Tibial artery (tissue), 4 donors: Measurements from ENCODE around the gene CLEC17A.
"Not testable (repeated sequence)": the region's sequence is repeated elsewhere in the genome, so short reads cannot be mapped to it uniquely, and the experiment has no call there.

Source experiments
- DNase-seq, 2 donors: peaks; one replicate each; pipeline ENCODE4 v3.0.0-alpha.2; 2019
- H3K27ac ChIP-seq, 2 donors: fragments of 200-600 bp; sonication (generic) in 1 of 2; 1 replicate in 1 of 2; 2 replicates in 1 of 2; pipeline ENCODE4 v1.5.1; 2018 to 2019; ENCODE audit warnings: mild to moderate bottlenecking in 1 of 2
- H3K27me3 ChIP-seq, 2 donors: fragments of 200-600 bp; sonication (generic) in 1 of 2; one replicate each; pipeline versions ENCODE4 v1.5.1 to v1.6.0; 2016 to 2019
- H3K36me3 ChIP-seq, 3 donors: fragments of 200-600 bp; sonication (generic) in 2 of 3; one replicate each; pipeline ENCODE4 v1.5.1; 2016 to 2019; ENCODE audit warnings: mild to moderate bottlenecking in 2 of 3
- H3K4me1 ChIP-seq, 4 donors: fragments of 200-600 bp; sonication (generic) in 2 of 4; 1 replicate in 3 of 4; 2 replicates in 1 of 4; pipeline ENCODE4 v1.5.1; 2016 to 2019
- H3K4me3 ChIP-seq, 2 donors: fragments of 200-600 bp; sonication (generic) in 1 of 2; 1 replicate in 1 of 2; 2 replicates in 1 of 2; pipeline ENCODE4 v1.5.1; 2018 to 2019; ENCODE audit warnings: mild to moderate bottlenecking in 2 of 2
- H3K9me3 ChIP-seq, 3 donors: fragments of 200-600 bp; sonication (generic) in 1 of 3; one replicate each; pipeline ENCODE4 v1.5.1; 2016 to 2019
- CTCF ChIP-seq, 2 experiments: fragments of 200-600 bp in 1 of 2; fragments of 450-650 bp in 1 of 2; IDR thresholded peaks; one replicate each; pipeline ENCODE4 v1.5.1; 2017 to 2019; ENCODE audit warnings: antibody characterized with exemption in 2 of 2, mild to moderate bottlenecking in 1 of 2, moderate library complexity in 1 of 2
- intact Hi-C: fragments of 100-400 bp; cut with DNase I; formaldehyde crosslinking; loops from one replicate; pipeline ENCODE4 v1.15.0; 2023; ENCODE audit warnings: low total_unique reads

CLEC17A gene

GRCh38 chr19:14612657-14613056 is 29.8 kb downstream of the CLEC17A start:
- Histone ChIP-seq H3K36me3 (no peaks in the 10 kb centered on the region), H3K4me1 (no peaks in the 10 kb centered on the region), H3K27ac (no peak overlapping the region), H3K4me3 (no peak overlapping the region), H3K27me3 (no peaks in the 10 kb centered on the region), H3K9me3 (no peaks in the 10 kb centered on the region)
- DNase-seq: no peak
- no peak for TF ChIP-seq CTCF (IDR thresholded peaks at IDR 0.05)
- intact Hi-C loops: no loop called here

GRCh38 chr19:14613399-14614098 is 30.7 kb downstream of the CLEC17A start:
- H3K36me3 ChIP-seq, H3K4me1 ChIP-seq, intact Hi-C loops: not testable (repeated sequence)

GRCh38 chr19:14614099-14614412 is 31.2 kb downstream of the CLEC17A start:
- peaks cover 0 to 4% (median 4%) of the 10 kb centered on the region in 3 donors for H3K9me3 ChIP-seq
- H3K4me3 ChIP-seq: no peak overlapping the region
- H3K4me1 ChIP-seq: no peaks in the 10 kb centered on the region
- intact Hi-C loops: no loop called here
- no peak for DNase-seq
- no peaks in the 10 kb centered on the region for H3K36me3 ChIP-seq
- H3K27me3 ChIP-seq: no peaks in the 10 kb centered on the region
- H3K27ac ChIP-seq: no peak overlapping the region
- no peak for TF ChIP-seq CTCF (IDR thresholded peaks at IDR 0.05)

More at GRCh38 chr19:14613399-14614098, 30.7 kb downstream of the CLEC17A start:
- not testable (repeated sequence) for H3K27me3 ChIP-seq, H3K27ac ChIP-seq, H3K9me3 ChIP-seq, H3K4me3 ChIP-seq, DNase-seq

- Histone ChIP-seq H3K9me3 (peaks cover 0 to 16% (median 5%) of the 10 kb centered on the region in 3 donors), H3K4me1 (no peaks in the 10 kb centered on the region), H3K4me3 (no peak overlapping the region), H3K36me3 (no peaks in the 10 kb centered on the region), H3K27ac (no peak overlapping the region), H3K27me3 (no peaks in the 10 kb centered on the region)
- TF ChIP-seq CTCF (IDR thresholded peaks at IDR 0.05): no peak
- DNase-seq: no peak
- intact Hi-C loops: no loop called here
These were observed 32.7 kb downstream of the CLEC17A start for GRCh38 chr19:14615623-14616022.

GRCh38 chr19:14616407-14616806 is 33.5 kb downstream of the CLEC17A start:
- H3K27me3 ChIP-seq: no peaks in the 10 kb centered on the region
- intact Hi-C loops: no loop called here
- H3K36me3 ChIP-seq: no peaks in the 10 kb centered on the region
- no peak overlapping the region for H3K4me3 ChIP-seq
- peaks cover 0 to 16% (median 5%) of the 10 kb centered on the region in 3 donors for H3K9me3 ChIP-seq
- H3K27ac ChIP-seq: no peak overlapping the region
- TF ChIP-seq CTCF (IDR thresholded peaks at IDR 0.05): no peak
- H3K4me1 ChIP-seq: no peaks in the 10 kb centered on the region
- DNase-seq: no peak

- H3K4me1 ChIP-seq: no peaks in the 10 kb centered on the region
- TF ChIP-seq CTCF (IDR thresholded peaks at IDR 0.05): no peak
- no peak for DNase-seq
- no peak overlapping the region for H3K4me3 ChIP-seq
- no peaks in the 10 kb centered on the region for H3K27me3 ChIP-seq
- peaks cover 0 to 16% (median 5%) of the 10 kb centered on the region in 3 donors for H3K9me3 ChIP-seq
- no peaks in the 10 kb centered on the region for H3K36me3 ChIP-seq
- intact Hi-C loops: no loop called here
- H3K27ac ChIP-seq: no peak overlapping the region
These were observed 36.5 kb downstream of the CLEC17A start for GRCh38 chr19:14619404-14619803.

GRCh38 chr19:14624491-14624890 is 41.6 kb downstream of the CLEC17A start:
- H3K27me3 ChIP-seq, H3K36me3 ChIP-seq, H3K27ac ChIP-seq, intact Hi-C loops, DNase-seq, H3K4me3 ChIP-seq, H3K4me1 ChIP-seq, H3K9me3 ChIP-seq: not testable (repeated sequence)
